Gastrocnemius medialis (tissue), 4 donors: Measurements from ENCODE around the gene IGF2BP2. TPM values are rescaled to one million over a fixed set of nuclear protein-coding genes. Genes with fewer than 3 reads are reported as not detected.

Source experiments
- ATAC-seq, 2 donors: fragments of 150-250 bp; one replicate each; pipeline ENCODE4 v1.9.1; 2016
- DNase-seq, 2 donors: peaks; one replicate each; pipeline ENCODE4 v3.0.0-alpha.2; 2019
- H3K27ac ChIP-seq, 4 donors: fragments of 200-600 bp; sonication (generic); 1 replicate in 1 of 4; 2 replicates in 3 of 4; pipeline ENCODE4 v1.5.1; 2016 to 2018; ENCODE audit warnings: mild to moderate bottlenecking in 2 of 4, moderate library complexity in 1 of 4
- H3K27me3 ChIP-seq, 3 donors: fragments of 200-600 bp; sonication (generic) in 2 of 3; 1 replicate in 1 of 3; 2 replicates in 2 of 3; pipeline versions ENCODE4 v1.5.1 to v1.6.0; 2016 to 2019; ENCODE audit warnings: mild to moderate bottlenecking in 1 of 3, moderate library complexity in 1 of 3
- H3K36me3 ChIP-seq, 2 donors: fragments of 200-600 bp; sonication (generic) in 1 of 2; one replicate each; pipeline ENCODE4 v1.5.1; 2017 to 2018
- H3K4me1 ChIP-seq, 2 donors: fragments of 200-600 bp; sonication (generic) in 1 of 2; one replicate each; pipeline ENCODE4 v1.5.1; 2016 to 2017; ENCODE audit warnings: mild to moderate bottlenecking in 2 of 2
- H3K4me3 ChIP-seq, 4 donors: fragments of 200-600 bp; sonication (generic) in 3 of 4; 1 replicate in 1 of 4; 2 replicates in 3 of 4; pipeline ENCODE4 v1.5.1; 2016 to 2019; ENCODE audit warnings: mild to moderate bottlenecking in 2 of 4
- H3K9me3 ChIP-seq, 3 donors: fragments of 200-600 bp; sonication (generic) in 2 of 3; 1 replicate in 1 of 3; 2 replicates in 2 of 3; pipeline ENCODE4 v1.5.1; 2016 to 2019
- POLR2A ChIP-seq, 2 donors: fragments of 450-650 bp; IDR thresholded peaks; one replicate each; pipeline ENCODE4 v1.6.1; 2017; ENCODE audit warnings: antibody characterized with exemption in 2 of 2, mild to moderate bottlenecking in 2 of 2, moderate library complexity in 2 of 2
- in situ Hi-C, 4 donors: fragments of 200-750 bp; cut with MboI; loops; one replicate each; pipeline versions ENCODE4 v1.15.0 to v1.8.0; 2017; ENCODE audit warnings: low sequenced_read_pairs in 4 of 4
- intact Hi-C: fragments of 100-400 bp; cut with DNase I; formaldehyde crosslinking; loops from one replicate; pipeline ENCODE4 v1.15.1; 2023; ENCODE audit warnings: low total_unique reads
- microRNA-seq, 2 donors: library from miRNA; unstranded; fragments of <30 nt; microRNA quantifications; one replicate each; pipeline ENCODE4, GENCODE V29; 2016; ENCODE audit warnings: borderline replicate concordance in 2 of 2
- total RNA-seq, 4 donors: library from RNA; depleted of rRNA; stranded (reverse); fragments of >200 nt; gene quantifications; one replicate each; pipeline versions ENCODE4 v1.1.0 to v1.2.3, GENCODE V29; 2016
- TF ChIP-seq, protein P1 (sequence below), 5 experiments: fragments of 450-650 bp in 3 of 5; fragments of 200-600 bp in 2 of 5; sonication (generic) in 2 of 5; IDR thresholded peaks in 4 of 5; conservative IDR thresholded peaks in 1 of 5; 1 replicate in 4 of 5; 2 replicates in 1 of 5; pipeline ENCODE4 v1.5.1; 2016 to 2019; ENCODE audit warnings: antibody characterized with exemption in 5 of 5, mild to moderate bottlenecking in 3 of 5, moderate library complexity in 3 of 5

Gene IGF2BP2
- total RNA-seq, 4 donors from 2014 or later = 0.97 to 6.3 (median 1.7) TPM

DNA sequence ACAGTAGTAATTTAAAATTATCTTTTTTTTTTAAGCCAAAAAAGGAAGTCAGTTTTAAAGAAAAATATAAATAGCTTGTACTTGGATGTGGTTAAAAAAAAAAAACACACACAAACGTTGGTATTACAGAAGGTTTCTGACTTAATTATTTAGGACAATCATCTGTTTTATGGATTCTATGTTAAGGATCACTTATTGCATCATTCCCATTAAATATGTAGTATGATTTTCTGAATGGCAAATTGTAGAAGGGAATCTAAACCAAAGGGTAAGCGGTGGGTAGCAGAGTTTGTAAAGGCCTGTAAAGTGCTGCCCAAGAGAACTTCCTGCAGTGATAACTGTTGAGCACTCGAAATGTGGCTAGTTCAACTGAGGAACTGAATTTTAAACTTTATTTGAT lies 230.8 kb downstream of the IGF2BP2 start:
- H3K4me1 ChIP-seq = no peaks in the 10 kb centered on the region
- in situ Hi-C loops (loop anchor here in 2 of 4 donors (25.0 kb wide), 2 partner anchors 968 to 1193 kb away; partner anchors contain the start of genes DNAJB11 (in 1 of the 2), EIF4A2 (in 1 of the 2) and TBCCD1 (in 1 of the 2)), intact Hi-C loops (no loop called here)

More for the DNA sequence above, 230.8 kb downstream of the IGF2BP2 start:
- Histone ChIP-seq H3K27ac (no peak overlapping the region), H3K9me3 (no peaks in the 10 kb centered on the region), H3K36me3 (peaks cover 0 to 34% of the 10 kb centered on the region in 2 donors), H3K27me3 (no peaks in the 10 kb centered on the region), H3K4me3 (no peak overlapping the region)
- no peak for TF ChIP-seq POLR2A (IDR thresholded peaks at IDR 0.05)
- TF ChIP-seq, protein P1, sequence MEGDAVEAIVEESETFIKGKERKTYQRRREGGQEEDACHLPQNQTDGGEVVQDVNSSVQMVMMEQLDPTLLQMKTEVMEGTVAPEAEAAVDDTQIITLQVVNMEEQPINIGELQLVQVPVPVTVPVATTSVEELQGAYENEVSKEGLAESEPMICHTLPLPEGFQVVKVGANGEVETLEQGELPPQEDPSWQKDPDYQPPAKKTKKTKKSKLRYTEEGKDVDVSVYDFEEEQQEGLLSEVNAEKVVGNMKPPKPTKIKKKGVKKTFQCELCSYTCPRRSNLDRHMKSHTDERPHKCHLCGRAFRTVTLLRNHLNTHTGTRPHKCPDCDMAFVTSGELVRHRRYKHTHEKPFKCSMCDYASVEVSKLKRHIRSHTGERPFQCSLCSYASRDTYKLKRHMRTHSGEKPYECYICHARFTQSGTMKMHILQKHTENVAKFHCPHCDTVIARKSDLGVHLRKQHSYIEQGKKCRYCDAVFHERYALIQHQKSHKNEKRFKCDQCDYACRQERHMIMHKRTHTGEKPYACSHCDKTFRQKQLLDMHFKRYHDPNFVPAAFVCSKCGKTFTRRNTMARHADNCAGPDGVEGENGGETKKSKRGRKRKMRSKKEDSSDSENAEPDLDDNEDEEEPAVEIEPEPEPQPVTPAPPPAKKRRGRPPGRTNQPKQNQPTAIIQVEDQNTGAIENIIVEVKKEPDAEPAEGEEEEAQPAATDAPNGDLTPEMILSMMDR (IDR thresholded peaks at IDR 0.05 in 4 of 5, conservative IDR thresholded peaks at IDR 0.05 in 1 of 5) = no peak
- DNase-seq (no peak), ATAC-seq (no peak)

Small RNA genes within 50 kb of the gene (microRNA-seq; reads per million reads assigned to microRNA genes)
- gene MIR548AQ = 0 reads per million in 2 donors

Other genes with a start within 250 kb of the IGF2BP2 start
- 10 to 100 TPM; 18.6 to 34.9 (median 31.3) TPM for gene SENP2, start 238.7 kb downstream of the IGF2BP2 start, total RNA-seq
- gene TRA2B, start 113.0 kb upstream of the IGF2BP2 start, total RNA-seq = 100 to 1,000 TPM in 1 of 4 donors, 10 to 100 TPM in 3; 57.5 to 234 (median 65.1) TPM